ENCODE measurements around the gene TMOD1.
A peak's percentile ranks its signal among the peaks of the same experiment; 100 is the strongest.

The TMOD1 gene

DNA sequence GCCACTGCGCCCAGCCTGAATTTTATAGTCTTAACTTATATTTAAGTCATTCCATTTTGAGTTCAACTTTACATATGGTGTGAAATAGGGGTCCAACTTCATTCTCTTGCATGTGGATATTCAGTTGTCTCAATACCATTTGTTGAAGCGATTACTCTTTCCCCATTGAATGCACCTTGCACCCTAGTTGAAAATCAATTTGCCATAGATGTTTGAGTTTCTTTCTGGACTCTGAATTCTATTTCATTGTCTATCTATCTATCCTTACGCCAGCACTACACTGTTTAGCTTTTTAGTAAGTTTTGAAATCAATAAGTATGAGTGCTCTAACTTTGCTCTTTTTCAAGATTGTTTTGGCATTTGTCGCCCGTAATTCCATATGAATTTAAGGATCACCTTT lies 49.8 kb downstream of the TMOD1 start:
- no peak for DNase-seq

DNA sequence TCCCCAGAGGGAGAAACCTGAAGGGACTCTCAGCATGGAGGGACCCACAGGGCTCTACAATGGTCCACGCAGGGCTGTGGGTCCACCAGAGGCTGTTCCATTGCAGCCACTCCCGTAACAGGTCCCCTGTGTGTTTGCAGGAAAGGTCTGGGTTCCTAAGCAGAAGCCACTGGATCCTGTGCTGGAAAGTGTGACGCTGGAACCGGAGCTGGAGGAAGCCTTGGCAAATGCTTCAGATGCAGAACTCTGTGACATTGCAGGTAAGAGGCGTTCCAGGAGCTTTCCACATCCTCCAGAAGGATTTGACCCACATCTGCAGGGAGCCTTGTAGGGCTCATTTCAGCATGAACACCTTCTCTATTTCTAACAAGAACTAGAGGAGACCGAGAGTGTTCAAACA lies 51.7 kb downstream of the TMOD1 start:
- DNase-seq: no peak

DNA sequence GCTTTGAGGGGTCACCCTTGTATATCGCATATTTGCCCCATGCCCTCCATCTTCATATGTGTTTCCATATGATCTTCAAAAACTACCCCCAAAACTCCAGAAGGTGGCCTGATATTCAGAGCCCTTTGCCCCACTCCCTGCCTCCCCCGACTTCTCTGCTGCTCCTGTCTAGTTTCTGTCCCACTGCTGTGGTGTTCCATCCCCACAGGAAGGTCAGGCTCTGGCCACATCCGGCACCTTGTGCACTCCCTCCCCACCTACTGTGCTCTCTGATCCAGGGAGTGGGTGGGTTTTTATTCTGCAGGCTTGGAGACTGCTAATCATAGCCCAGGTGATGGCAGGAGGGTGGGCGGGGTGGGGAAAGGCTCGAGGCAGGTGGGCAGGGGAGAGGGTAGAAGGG lies 52.4 kb downstream of the TMOD1 start:
- no peak for DNase-seq

DNA sequence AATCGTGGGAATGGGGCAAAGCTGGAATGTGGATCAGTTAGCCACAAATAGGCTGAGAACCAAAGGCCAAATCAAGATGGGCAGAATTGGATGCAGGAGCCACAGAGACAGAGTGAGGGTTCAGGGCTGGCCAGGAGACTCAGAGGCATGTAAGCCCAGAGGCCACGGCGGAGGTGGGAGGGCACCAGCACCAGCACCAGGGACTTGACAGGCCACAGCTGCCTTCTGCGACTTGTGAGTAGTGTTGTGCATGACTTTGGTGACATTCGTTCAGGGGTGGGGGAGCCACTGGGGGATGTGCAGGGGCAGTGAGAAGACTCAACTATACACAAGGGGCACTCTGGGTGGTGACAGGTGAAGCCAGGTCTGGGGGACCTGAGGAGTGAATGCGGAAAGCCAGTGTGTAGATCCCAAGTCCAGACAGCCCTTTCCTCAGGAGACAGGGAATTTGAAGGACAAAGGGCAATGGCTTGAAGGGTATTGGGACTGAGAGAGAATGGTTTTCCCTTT lies 53.2 kb downstream of the TMOD1 start:
- DNase-seq: no peak

DNA sequence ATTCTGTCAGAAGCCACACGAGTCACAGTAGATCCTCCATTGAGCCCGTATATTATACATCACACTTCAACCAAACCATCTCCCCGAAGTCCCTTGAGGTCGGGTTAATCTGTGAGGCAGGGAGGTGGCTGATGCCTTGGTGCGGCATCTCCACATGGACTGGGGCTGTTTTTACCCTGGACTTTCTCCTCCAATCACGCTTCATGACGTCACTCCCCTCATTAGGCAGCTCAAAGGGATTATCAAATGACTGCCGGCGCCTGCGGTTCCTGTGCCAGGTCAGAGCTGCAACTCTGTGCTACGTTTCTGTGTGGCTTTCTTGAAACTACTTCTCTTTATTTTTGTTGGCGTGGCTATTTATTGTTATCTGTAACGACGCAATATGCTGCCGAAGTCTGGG lies 53.7 kb downstream of the TMOD1 start:
- DNase-seq: no peak

DNA sequence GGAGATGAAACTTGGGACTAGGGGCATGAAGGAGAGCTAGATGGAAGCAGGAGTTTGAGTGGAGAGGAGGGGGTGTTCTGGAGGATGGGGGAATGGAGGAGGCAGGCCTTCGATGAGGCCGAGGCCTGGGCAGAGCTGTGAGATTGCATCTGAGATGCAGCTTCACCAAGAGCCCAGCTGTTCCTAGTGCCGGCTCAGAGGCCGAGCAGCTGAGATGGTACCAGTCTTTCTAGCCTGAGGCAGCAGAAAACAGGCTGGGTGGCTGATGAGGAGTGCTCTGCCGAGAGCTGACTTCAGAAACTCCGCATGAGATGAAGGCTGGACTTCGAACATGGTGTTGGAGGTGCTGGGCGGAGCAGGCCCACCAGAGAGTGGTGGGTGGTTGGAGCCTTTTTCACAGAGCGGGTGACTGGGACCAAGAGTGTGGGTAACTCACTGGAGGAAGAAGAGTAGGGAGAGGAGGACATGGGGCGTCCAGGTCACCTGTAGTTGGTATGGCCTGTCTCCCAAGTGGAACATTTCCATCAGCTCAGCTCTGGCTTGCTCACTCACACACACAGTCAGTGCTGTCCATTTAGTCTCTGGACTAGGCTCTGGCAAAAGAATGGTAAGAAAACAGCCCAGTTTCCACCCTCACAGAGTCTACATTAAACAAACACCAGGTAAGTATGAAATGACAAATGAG lies 54.7 kb downstream of the TMOD1 start:
- no peak for DNase-seq

DNA sequence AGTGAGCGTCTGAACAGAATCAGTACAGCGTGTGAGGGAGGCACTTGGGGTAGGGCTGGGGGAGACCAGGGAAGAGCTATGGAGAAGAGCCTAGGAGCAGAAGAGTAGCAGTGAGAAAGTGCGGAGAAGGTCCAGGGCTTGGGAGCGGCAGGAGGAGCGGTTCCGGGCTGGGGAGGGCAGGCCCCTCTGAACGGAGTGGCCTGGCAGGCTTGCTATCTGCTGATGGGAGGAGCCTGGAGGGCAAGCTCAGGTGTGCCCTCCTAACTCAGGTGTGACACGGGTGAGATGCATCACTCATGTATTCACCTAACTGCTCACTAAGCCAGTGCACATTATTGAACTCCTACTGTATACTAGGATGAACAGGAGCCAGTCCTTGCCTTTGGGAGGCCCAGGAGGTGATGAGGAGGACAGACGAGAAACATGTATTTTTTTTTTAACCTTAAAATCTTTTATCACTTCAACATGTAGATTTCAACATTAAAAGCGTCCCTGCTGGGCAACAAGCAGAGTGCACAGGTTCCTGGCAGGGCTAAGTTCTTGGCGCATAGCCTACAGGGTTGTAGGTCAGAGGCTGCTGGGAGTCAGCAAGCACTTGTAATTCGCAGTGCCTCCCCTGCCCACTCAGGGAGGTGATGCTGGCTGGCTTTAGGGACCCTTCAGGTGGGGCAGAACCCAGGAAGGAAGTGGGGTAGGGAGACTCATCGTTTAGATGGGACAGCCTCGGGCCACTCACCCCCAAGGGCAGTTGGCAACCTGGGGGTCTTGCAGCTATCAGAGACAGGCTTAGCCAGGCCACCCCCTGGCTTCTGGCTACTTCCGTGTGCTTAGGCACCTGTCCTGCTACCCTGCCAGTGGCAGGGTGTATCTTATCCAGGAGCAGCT lies 55.5 kb downstream of the TMOD1 start:
- DNase-seq: peak; percentile 31

DNA sequence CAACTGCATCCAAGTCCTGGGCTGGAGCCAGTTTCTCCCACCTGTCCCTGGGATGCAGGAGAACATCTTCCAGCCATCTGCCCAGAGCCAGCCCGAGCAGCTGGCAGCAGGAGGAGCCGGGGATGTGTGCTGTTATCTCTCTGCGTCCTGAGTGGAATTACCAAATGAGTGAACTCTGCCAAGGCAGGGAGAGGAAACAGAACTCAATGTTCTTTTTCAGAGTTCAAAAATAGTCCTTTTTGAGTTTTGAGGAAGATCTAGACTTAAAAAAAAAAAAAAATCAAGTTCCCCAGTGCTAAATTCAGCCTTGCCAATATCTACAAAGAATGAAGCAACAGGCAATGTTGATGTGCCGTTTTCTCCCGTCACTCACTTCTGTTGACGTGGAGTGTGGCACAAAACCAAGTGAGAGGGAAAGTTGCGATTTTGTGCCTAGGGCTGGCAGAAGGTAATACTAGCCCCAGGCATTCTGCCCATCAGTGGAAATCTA lies 56.2 kb downstream of the TMOD1 start:
- peak; percentile 75 for DNase-seq

DNA sequence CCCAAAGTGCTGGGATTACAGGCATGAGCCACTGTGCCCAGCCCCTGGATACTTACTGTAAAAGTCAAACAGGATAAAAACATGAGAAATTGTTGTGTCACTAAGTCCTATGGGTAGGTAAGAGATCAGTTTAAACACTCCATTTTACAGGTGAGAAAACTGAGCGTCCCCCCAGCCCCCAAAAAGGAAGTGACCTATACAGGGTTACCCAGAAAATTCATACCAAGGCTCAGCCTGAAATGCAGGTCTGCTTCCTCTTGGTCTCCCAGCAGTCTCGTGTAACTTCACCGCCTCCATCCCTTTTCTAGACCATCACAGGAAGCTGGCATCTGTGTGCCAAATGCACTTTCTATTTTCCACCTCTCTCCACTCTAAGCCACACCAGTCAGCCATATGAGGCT lies 57.2 kb downstream of the TMOD1 start:
- no peak for DNase-seq

DNA sequence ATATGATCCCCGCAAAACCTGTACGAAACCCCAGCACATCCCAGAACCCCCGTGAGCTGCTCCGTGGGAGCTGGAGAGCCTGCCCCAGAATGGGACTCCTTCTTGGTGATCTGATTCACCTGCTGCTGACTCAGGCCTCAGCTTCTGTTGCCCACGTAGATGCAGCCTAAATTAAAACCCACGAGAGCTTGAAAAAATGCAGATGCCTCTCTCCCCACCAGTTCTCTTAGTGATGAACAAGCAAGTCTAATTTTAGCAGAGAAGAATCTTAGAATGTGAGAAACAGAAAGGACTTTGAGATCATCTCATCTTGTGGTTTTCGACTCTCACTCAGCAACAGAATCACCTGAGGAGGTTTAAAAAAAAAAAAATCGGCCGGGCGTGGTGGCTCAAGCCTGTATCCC lies 57.6 kb downstream of the TMOD1 start:
- DNase-seq: no peak

DNA sequence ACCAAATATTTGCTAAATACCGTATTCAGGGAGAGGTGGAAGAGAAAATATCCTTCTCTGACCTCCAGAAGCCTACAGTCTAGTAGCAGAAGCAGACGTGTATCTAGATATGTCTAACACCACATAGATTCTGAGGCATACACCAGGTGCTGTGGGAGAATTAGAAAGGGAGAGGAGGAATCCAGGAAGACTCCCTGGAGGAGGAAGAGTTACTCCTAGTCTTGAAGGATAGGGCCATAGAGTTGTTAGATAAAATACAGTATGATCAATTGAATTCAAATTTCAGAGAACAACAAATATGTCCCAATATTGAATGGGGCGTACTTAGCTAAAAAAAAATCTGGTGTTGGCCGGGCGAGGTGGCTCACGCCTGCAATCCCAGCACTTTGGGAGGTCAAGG lies 58.7 kb downstream of the TMOD1 start:
- DNase-seq: no peak

DNA sequence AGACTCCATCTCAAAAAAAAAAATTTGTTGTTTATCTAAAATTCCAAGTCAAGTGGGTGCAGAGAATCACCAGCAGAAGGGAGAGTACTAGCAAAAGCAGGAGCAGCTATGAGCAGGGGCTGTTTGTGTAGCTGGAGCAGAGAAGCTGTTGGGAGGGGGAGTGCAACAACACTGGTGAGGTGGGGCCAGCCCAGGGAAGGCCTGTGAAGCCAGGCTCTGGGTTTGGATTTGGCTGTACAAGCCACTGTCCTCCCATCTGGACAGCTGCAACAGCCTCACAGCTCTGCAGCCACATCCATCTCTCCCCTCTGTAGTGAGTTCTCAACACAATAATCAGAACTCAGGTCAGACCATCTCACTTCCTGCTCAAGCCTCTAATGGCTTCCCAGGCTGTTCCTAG lies 59.4 kb downstream of the TMOD1 start:
- DNase-seq: no peak

DNA sequence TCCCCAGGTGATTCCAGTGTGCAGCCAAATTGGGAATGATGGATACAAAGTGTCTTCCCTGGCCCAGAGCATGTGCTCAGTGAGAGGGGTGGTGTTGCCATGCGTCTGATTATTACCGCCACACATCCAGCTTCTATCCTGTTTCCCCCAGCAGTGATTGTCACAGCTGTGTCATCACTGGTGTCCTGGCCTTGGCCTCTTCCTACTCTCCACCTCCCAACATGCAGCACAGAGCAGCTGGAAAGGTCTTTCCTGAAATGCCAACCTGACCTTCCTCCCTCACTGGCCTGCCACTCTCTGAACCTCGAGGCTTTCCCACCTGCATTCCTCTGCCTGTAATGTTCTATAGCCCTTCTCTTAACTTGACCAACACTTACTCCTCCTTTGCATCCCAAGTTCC lies 60.0 kb downstream of the TMOD1 start:
- no peak for DNase-seq

DNA sequence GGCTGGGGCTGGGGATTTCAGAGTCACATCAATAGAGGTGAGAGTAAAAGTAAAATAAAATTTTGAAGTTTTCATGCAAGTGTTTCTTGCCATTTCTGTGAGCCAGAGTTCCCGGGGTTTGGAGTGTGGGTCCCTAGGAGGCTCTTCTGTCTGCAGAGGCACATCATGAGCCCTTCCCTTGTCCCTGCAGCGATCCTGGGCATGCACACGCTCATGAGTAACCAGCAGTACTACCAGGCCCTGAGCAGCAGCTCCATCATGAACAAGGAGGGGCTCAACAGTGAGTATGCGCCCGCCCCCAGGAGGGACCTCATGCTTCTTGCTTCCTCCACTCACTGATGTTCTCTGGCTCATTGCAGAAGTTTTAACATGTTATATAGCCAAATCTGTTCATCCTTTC lies 61.1 kb downstream of the TMOD1 start:
- DNase-seq: no peak

DNA sequence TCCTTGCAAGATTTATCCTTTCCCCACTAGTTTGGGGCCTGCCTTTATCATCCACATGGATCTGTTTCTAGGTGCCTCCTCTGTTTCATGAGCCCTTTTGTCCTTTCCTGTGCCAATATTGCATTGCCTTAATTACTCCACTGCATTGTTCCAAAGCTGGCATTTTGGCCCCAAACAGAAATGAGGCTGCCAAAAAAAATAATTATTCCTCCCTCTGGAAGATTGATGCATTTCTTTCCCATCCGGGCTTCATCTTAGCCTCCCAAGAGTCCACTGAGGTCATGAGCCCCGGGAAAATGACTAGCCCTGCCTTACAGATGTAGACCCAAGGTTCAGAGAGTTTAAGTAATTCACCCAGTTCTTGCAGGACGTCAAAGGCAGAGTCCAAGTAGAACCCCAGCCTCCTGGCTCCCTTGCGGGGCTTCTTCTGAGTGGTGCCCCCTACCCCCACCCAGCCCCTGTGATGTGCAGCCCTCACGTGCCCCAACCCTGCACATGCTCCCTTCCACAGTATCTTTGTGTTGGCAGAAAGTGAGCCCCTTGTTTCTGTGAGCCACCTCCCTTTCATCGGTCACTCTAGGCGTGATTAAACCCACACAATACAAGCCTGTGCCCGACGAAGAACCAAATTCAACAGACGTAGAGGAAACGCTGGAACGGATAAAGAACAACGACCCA lies 62.1 kb downstream of the TMOD1 start:
- DNase-seq: no peak

DNA sequence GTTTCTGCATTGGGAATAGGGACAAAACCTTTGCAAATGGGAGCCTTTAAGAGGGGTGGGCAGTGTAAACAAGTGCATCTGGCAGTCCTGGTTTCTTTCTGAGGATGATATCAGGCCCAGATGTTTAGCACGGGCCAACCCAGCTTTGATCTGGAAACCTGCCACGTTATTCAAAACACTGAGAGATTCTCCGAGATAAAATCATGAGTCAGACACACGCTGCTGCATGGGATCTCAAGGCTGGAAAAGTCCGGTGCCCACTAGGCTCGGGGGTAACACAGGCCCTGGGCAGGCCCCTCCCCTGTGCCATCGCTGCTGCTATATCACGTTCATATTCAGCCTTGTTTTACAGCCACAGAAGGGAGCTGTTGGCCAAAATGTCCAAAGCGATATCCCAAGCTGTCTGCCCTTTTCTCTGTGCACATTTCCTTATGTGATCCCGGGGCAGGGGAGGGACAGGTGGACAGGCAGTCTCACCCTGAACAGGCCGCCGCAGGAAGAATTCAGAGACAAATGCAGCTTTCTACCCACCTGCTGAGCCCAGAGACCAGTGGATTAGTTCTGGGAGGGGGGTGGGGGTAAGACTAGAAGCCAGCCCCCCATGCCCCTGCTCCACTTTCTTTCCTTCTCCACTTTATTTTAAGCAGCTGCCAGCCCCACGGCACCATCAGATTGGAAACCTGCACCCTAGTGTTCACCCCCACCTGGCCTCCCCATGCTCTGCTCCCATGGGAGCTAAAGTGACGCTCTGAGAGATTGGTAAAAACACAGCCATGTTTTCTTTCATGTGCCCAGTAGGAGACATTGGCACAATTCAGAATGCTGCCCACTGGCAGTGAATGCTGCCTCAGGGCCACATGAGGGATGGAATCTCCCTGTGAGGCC lies 63.1 kb downstream of the TMOD1 start:
- no peak for DNase-seq

DNA sequence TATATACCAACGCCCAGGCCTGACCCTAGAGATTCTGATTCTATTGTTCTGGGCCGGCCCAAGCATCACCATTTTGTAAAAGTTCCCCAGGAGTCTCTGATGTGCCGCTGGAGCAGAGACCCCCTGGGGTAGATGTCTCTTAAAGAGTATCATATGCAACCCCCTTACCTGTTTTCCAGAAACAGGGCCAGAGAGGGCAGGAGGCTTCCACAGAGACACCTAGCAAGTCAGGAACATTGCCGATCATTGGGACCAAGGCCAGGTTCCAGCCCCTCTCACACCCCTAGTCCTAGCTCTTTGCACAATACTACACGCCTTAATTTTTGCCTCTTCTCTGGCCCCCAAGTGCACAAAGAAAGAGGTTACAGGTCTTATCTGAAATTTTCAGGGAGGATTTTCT lies 63.8 kb downstream of the TMOD1 start:
- DNase-seq: no peak

DNA sequence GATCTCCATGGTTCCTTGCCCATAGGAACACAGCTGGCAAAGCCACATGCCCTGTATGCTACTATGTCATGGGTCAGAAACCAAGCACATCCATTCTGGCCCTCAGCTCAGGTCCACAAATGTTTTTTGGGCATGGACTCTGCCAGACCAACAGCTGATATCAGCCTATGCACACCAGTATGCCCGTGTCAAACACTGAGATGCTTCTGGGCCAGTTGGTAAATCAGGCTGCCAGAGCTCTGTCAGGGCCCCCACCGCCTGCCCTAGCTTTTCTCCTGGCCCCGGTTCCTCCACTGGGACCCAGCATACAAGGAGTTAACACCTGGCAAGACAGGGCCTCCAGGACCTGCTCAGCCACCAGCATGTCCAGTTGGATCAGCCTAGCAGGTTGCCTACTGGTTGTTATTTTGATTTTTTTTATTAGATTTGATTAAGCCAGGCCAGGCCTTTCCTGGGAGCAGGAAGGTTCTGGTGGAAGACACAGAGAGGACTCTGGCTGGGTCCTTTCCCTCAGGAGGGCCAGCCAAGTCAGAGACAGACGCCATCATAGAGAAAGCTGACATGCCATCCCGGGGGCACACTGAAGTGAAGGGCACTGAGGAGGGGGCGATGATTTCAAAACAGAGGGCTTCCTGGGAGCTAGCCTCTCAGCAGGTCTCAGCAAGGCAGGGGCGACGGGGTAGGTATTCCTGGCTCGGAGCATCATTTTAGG lies 65.9 kb downstream of the TMOD1 start:
- no peak for DNase-seq

DNA sequence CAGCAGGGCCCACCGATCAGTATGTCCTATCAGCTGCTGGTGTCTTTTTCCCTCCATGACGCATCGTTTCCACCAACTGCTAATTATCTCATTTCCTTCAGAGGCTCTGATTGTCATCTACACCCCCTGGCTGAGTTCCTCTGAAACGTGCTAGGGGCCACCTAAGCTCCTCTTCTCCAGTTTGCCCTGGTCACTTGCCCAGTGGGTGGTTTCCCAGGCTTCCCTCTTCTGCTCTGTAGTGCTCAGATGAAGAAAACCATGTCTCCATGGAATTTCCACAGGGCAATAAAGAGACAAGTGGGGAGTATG lies 66.4 kb downstream of the TMOD1 start:
- no peak for DNase-seq

DNA sequence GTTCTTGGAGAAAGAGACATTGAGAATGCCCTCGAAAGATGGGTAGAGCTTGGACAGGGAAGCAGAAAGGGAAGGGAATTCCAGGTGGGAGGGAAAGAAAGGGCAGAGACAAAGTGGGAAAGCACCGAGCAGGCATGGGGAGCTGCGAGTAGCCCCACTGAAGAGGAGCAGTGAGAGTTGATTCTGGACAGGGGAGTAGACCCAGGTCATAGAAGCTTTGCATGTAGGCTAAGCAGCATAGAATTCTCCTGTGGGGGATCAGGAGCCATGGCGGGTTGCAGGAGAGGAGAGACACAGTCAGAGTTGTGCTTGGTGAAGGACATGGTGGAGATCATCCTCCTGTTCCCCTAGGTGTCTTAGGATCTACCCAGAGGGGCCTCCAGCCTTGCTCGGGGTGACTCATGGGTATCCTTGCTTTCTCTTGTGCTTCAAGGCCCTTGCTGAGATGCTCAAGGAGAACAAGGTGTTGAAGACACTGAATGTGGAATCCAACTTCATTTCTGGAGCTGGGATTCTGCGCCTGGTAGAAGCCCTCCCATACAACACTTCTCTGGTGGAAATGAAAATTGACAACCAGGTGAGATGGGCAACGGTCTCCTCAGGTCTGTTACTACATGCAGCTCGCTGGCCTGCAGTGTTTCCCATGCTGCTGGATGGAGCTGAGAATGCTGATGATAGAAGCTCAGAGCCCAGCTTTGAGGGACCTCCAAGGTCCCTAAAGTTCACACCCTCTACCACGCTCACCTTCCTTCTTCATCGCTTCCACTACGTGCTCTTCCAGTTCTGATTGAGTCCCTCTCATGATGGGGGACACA lies 67.2 kb downstream of the TMOD1 start:
- DNase-seq: no peak

DNA sequence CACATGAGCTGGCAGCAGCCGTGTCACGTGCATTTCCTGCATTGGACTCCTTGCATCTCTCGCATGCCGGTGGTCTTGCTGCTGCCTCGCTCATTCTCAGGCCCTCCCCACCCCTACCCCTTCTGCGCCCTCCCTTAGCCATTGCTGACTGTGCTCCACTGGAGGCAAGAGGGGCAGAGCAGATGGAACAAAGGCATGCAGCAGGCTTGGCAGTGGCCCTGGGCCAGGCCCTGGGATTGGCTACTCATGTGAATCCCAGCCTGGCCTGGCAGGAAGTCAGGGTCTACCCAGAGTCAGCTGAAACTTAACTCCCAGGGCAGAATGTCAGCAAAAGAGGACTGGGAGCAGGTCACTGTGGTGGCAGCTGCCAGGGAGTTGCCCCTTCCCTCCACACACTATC lies 69.4 kb downstream of the TMOD1 start:
- no peak for DNase-seq
